Mucosa of descending colon (tissue), 3 donors: ENCODE measurements around the gene TEN1. TPM values are rescaled to one million over a fixed set of nuclear protein-coding genes. Genes with fewer than 3 reads are reported as not detected.
"Not testable (repeated sequence)": the region's sequence is repeated elsewhere in the genome, so short reads cannot be mapped to it uniquely, and the experiment has no call there.

Source experiments
- ATAC-seq: fragments of 200-7000 bp; cut with Tn5 transposase; one replicate; pipeline ENCODE4 v1.9.1; 2020; ENCODE audit warnings: mild to moderate bottlenecking, moderate library complexity
- DNase-seq, 3 donors: peaks; one replicate each; pipeline ENCODE4 v3.0.0-alpha.2; 2020
- H3K36me3 ChIP-seq: fragments of 200-600 bp; one replicate; pipeline ENCODE4 v1.8.0; 2021; ENCODE audit warnings: low read depth, mild to moderate bottlenecking
- H3K4me1 ChIP-seq: fragments of 200-600 bp; one replicate; pipeline ENCODE4 v1.8.0; 2021; ENCODE audit warnings: low read depth, mild to moderate bottlenecking
- H3K4me3 ChIP-seq: fragments of 200-600 bp; one replicate; pipeline ENCODE4 v1.8.0; 2021; ENCODE audit warnings: mild to moderate bottlenecking
- H3K9me3 ChIP-seq: fragments of 200-600 bp; one replicate; pipeline ENCODE4 v1.8.0; 2021; ENCODE audit warnings: mild to moderate bottlenecking
- CTCF ChIP-seq: fragments of 200-600 bp; IDR thresholded peaks from one replicate; pipeline ENCODE4 v1.8.0; 2022; ENCODE audit warnings: antibody characterized with exemption, mild to moderate bottlenecking
- intact Hi-C, 2 donors: fragments of 100-400 bp; cut with DNase I in 1 of 2; cut with micrococcal nuclease in 1 of 2; formaldehyde crosslinking; loops; one replicate each; pipeline versions ENCODE4 v1.11.0 to v1.11.1; 2022; cut with DNase I, micrococcal nuclease
- total RNA-seq, 3 donors: library from RNA; stranded (reverse); fragmentation: NEBNext Ultra II Directional in 2 of 3; extraction: Animal tissue kit (Norgen Biotek cat#: 25700) in 2 of 3; gene quantifications; one replicate each; pipeline versions ENCODE4 v1.2.1 to v1.2.4, GENCODE V29; 2021 to 2023
- donor health status: DM: no; HTN: no; CAD: no; lungs with moderate emphysema.
- donor health status: DM: no; HTN: no; CAD: no.
- donor health status: DM: no; HTN: yes; CAD: no.

The TEN1 gene
- total RNA-seq, 3 donors from 2014 or later: 16.1 to 36.4 (median 23.1) TPM

- Histone ChIP-seq H3K4me1 (no peaks in the 10 kb centered on the region), H3K4me3 (no peak overlapping the region), H3K9me3 (no peaks in the 10 kb centered on the region), H3K36me3 (peaks cover 4% of the 10 kb centered on the region)
- DNase-seq (no peak), ATAC-seq (peak; percentile 9)
- intact Hi-C loops: no loop called here
- no peak for TF ChIP-seq CTCF
Measured at GRCh38 chr17:75970011-75970523, 9.0 kb upstream of the TEN1 start.

- TF ChIP-seq CTCF: no peak
- ATAC-seq (no peak), DNase-seq (no peak)
- intact Hi-C loops: no loop called here
- Histone ChIP-seq H3K9me3 (no peaks in the 10 kb centered on the region), H3K4me1 (peaks cover 5% of the 10 kb centered on the region), H3K36me3 (peaks cover 4% of the 10 kb centered on the region), H3K4me3 (no peak overlapping the region)
Measured at GRCh38 chr17:75970626-75971025, 8.4 kb upstream of the TEN1 start.

- H3K36me3 ChIP-seq, DNase-seq, ATAC-seq, H3K4me3 ChIP-seq, intact Hi-C loops, H3K9me3 ChIP-seq: not testable (repeated sequence)
- peaks cover 30% of the 10 kb centered on the region for H3K4me1 ChIP-seq
Measured at GRCh38 chr17:75975187-75975586, 3.9 kb upstream of the TEN1 start.

- no peak for TF ChIP-seq CTCF
- ATAC-seq (no peak), DNase-seq (no peak)
- Histone ChIP-seq H3K4me1 (peaks cover 36% of the 10 kb centered on the region), H3K9me3 (no peaks in the 10 kb centered on the region), H3K4me3 (no peak overlapping the region), H3K36me3 (no peaks in the 10 kb centered on the region)
- intact Hi-C loops: no loop called here
Measured at GRCh38 chr17:75975757-75976174, 3.3 kb upstream of the TEN1 start.

GRCh38 chr17:75976175-75976848 lies 2.7 kb upstream of the TEN1 start:
- Histone ChIP-seq H3K36me3 (no peaks in the 10 kb centered on the region), H3K9me3 (no peaks in the 10 kb centered on the region), H3K4me3 (no peak overlapping the region), H3K4me1 (peaks cover 39% of the 10 kb centered on the region)
- DNase-seq (peak in 1 of 3 donors; percentile 51), ATAC-seq (peak; percentile 43)
- TF ChIP-seq CTCF: no peak
- intact Hi-C loops: no loop called here

- peak; percentile 26 for ATAC-seq
- Histone ChIP-seq H3K4me1 (peaks cover 49% of the 10 kb centered on the region), H3K36me3 (no peaks in the 10 kb centered on the region), H3K9me3 (no peaks in the 10 kb centered on the region), H3K4me3 (peak overlapping the region; percentile 83)
- no peak for DNase-seq
- no peak for TF ChIP-seq CTCF
- intact Hi-C loops: no loop called here
Measured at GRCh38 chr17:75979705-75980187, 706 bp downstream of the TEN1 start.
